Activated CD4-positive, alpha-beta T cell treated with anti-CD3 and anti-CD28 coated beads, Interleukin-2, amount 10 ng/mL, durations not matched to agents 7 days and 5 days (primary cell): ENCODE data around the gene TENM4. TPM values are rescaled to one million over a fixed set of nuclear protein-coding genes. Genes with fewer than 3 reads are reported as not detected.
"Not testable (repeated sequence)": the region's sequence is repeated elsewhere in the genome, so short reads cannot be mapped to it uniquely, and the experiment has no call there.

Experiments
- CTCF ChIA-PET: fragments of 350-600 bp; sonication (Branson Sonifier 250); formaldehyde crosslinking; loops from one replicate; lab custom pipeline; 2021; ENCODE audit warnings: antibody characterized with exemption; lab: Charles Lee
- POLR2A ChIA-PET: fragments of 350-600 bp; sonication (Branson Sonifier 250); formaldehyde crosslinking; loops from one replicate; lab custom pipeline; 2021; ENCODE audit warnings: antibody characterized with exemption; lab: Charles Lee
- DNase-seq: peaks from one replicate; pipeline ENCODE4 v3.0.0-alpha.2; 2020
- H3K27ac Mint-ChIP-seq: one replicate; pipeline ENCODE4 v1.8.0; 2021; ENCODE audit warnings: mild to moderate bottlenecking, moderate library complexity, mixed read lengths
- H3K27me3 Mint-ChIP-seq: one replicate; pipeline ENCODE4 v1.8.0; 2021; ENCODE audit warnings: mixed read lengths
- H3K36me3 Mint-ChIP-seq: one replicate; pipeline ENCODE4 v1.8.0; 2021; ENCODE audit warnings: low read depth, mixed read lengths
- H3K4me1 Mint-ChIP-seq: one replicate; pipeline ENCODE4 v1.8.0; 2021; ENCODE audit warnings: mixed read lengths
- H3K4me3 Mint-ChIP-seq: one replicate; pipeline ENCODE4 v1.8.0; 2021; ENCODE audit warnings: mild to moderate bottlenecking, moderate library complexity, mixed read lengths
- H3K9me3 Mint-ChIP-seq: one replicate; pipeline ENCODE4 v1.8.0; 2021; ENCODE audit warnings: mixed read lengths
- total RNA-seq, 2 experiments: library from RNA; stranded (reverse); gene quantifications; one replicate each; pipeline ENCODE4 v1.2.3, GENCODE V29; 2021

The TENM4 gene
- total RNA-seq, 2 experiments from 2014 or later, result not detected

GRCh38 chr11:78993802-78994430 is 446.9 kb downstream of the TENM4 start:
- CTCF ChIA-PET, result no interaction called here
- DNase-seq, result no peak
- POLR2A ChIA-PET, result no interaction called here
- H3K9me3 Mint-ChIP-seq, result peaks cover 4% of the 10 kb centered on the region
- no peak overlapping the region for H3K27ac Mint-ChIP-seq
- H3K36me3 Mint-ChIP-seq, result no peaks in the 10 kb centered on the region
- H3K4me1 Mint-ChIP-seq, result no peaks in the 10 kb centered on the region
- peaks cover 2% of the 10 kb centered on the region for H3K27me3 Mint-ChIP-seq
- no peak overlapping the region for H3K4me3 Mint-ChIP-seq

GRCh38 chr11:78991681-78992080 is 449.1 kb downstream of the TENM4 start:
- H3K27ac Mint-ChIP-seq, result no peak overlapping the region
- CTCF ChIA-PET, result interaction anchor here (1.8 kb wide), 1 partner anchor 11 kb away, joined by 4 read pairs; no protein-coding TSS in a partner anchor
- DNase-seq, result no peak
- peaks cover 2% of the 10 kb centered on the region for H3K27me3 Mint-ChIP-seq
- POLR2A ChIA-PET, result no interaction called here
- H3K9me3 Mint-ChIP-seq, result no peaks in the 10 kb centered on the region
- no peaks in the 10 kb centered on the region for H3K4me1 Mint-ChIP-seq
- no peaks in the 10 kb centered on the region for H3K36me3 Mint-ChIP-seq
- H3K4me3 Mint-ChIP-seq, result no peak overlapping the region

DNA sequence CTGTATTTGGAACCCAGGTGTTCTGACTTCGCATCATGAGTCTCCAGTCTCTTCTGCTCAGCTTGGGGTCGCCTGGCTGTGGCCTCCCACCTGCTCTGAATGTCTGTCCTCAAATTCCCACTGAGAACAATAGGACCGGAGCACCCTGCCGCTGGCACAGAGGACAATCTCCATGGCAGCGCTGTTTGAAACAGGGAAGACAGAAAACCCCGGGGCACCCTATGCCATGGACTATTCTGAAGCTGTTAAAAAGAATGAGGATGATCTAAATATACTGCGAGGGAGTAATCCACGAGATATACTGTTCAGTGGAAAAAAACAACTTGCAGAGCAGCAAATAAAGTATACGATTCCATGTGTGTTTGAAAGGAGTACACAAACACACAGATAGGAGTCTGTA is 450.6 kb downstream of the TENM4 start:
- Mint-ChIP-seq H3K9me3 (no peaks in the 10 kb centered on the region), H3K27ac (no peak overlapping the region), H3K4me1 (no peaks in the 10 kb centered on the region), H3K36me3 (no peaks in the 10 kb centered on the region), H3K4me3 (no peak overlapping the region), H3K27me3 (peaks cover 2% of the 10 kb centered on the region)
- POLR2A ChIA-PET, result no interaction called here
- DNase-seq, result no peak
- CTCF ChIA-PET, result interaction anchor here (0.6 kb wide), 2 partner anchors 523 to 573 kb away, joined by 4 to 5 read pairs; no protein-coding TSS in a partner anchor

- H3K4me3 Mint-ChIP-seq, result no peak overlapping the region
- ChIA-PET POLR2A (no interaction called here), CTCF (interaction anchor here (1.3 kb wide), 1 partner anchor 11 kb away, joined by 3 read pairs; no protein-coding TSS in a partner anchor)
Observed at GRCh38 chr11:78987748-78988147, 453.1 kb downstream of the TENM4 start.

DNA sequence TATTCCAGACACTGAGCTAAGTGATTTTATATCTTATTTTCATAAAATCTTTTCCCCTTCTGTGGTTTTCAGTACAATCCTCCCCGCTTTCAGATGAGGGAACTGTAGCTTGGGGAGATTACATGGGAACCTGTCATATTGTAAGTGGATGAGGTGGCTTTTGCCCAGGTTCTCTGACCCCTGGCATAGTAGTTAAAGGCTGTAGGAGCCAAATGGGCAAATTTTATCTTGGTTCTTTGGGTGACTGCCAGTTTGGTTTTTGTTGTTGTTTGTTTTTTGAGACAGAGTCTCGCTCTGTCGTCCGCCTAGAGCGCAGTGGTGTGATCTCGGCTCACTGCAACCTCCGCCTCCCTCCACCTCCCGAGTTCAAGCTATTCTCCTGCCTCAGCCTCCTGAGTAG is 454.5 kb downstream of the TENM4 start:
- POLR2A ChIA-PET, result no interaction called here
- no peaks in the 10 kb centered on the region for H3K27me3 Mint-ChIP-seq
- no peaks in the 10 kb centered on the region for H3K9me3 Mint-ChIP-seq
- no peaks in the 10 kb centered on the region for H3K36me3 Mint-ChIP-seq
- H3K4me1 Mint-ChIP-seq, result no peaks in the 10 kb centered on the region
- no peak for DNase-seq
- no peak overlapping the region for H3K4me3 Mint-ChIP-seq
- no peak overlapping the region for H3K27ac Mint-ChIP-seq
- CTCF ChIA-PET, result interaction anchor here (0.7 kb wide), 1 partner anchor 110 kb away, joined by 3 read pairs; no protein-coding TSS in a partner anchor

More at GRCh38 chr11:78987748-78988147, 453.1 kb downstream of the TENM4 start:
- no peak overlapping the region for H3K27ac Mint-ChIP-seq
- H3K9me3 Mint-ChIP-seq, result no peaks in the 10 kb centered on the region
- no peak for DNase-seq
- H3K4me1 Mint-ChIP-seq, result no peaks in the 10 kb centered on the region
- H3K36me3 Mint-ChIP-seq, result no peaks in the 10 kb centered on the region
- H3K27me3 Mint-ChIP-seq, result no peaks in the 10 kb centered on the region

GRCh38 chr11:78985663-78986062 is 455.2 kb downstream of the TENM4 start:
- H3K36me3 Mint-ChIP-seq, result no peaks in the 10 kb centered on the region
- CTCF ChIA-PET, result interaction anchor here (0.7 kb wide), 1 partner anchor 111 kb away, joined by 3 read pairs; no protein-coding TSS in a partner anchor
- H3K9me3 Mint-ChIP-seq, result no peaks in the 10 kb centered on the region
- no peak for DNase-seq
- no peaks in the 10 kb centered on the region for H3K27me3 Mint-ChIP-seq
- no peaks in the 10 kb centered on the region for H3K4me1 Mint-ChIP-seq
- no peak overlapping the region for H3K4me3 Mint-ChIP-seq
- H3K27ac Mint-ChIP-seq, result no peak overlapping the region
- POLR2A ChIA-PET, result no interaction called here

DNA sequence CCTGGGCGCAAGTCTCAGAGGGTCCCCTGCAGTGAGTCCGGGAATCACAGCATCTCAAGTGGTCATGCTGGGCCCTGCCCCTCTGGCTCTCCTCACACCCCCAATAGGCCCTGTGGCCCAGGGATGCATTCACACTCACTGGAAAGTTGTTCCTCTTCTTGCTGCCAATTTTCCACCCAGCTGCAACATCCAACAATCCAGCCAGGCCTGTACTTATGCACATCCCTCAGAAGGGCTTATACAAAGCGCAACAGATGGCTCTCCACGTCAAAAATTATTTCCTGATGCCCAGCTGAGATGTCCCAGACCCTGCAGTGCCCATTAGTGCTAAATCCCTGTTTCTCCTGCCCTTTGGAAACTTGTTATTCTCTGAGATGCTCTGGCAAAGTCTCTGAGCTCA is 458.4 kb downstream of the TENM4 start:
- Mint-ChIP-seq H3K9me3 (no peaks in the 10 kb centered on the region), H3K27ac (no peak overlapping the region), H3K36me3 (no peaks in the 10 kb centered on the region), H3K4me1 (no peaks in the 10 kb centered on the region), H3K27me3 (no peaks in the 10 kb centered on the region), H3K4me3 (no peak overlapping the region)
- ChIA-PET POLR2A (no interaction called here), CTCF (no interaction called here)
- no peak for DNase-seq

DNA sequence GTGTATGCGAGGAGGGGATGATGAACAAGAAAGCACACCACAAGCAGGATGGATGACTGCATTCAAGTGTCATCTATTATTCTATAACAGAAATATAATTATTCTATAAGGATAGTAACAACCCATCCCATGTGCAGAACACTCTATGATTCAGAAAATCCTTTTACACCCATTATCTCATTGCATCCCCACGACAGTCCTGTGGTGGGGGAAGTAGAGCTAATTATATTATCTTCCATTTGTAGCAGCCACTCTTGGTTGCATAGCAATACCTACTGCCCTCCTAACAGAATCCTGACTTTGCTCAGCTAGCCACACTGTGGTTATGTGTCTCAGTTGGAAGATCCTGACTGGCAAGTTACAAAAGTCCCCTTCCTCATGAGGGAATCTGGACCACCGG is 459.7 kb downstream of the TENM4 start:
- Mint-ChIP-seq H3K27ac (no peak overlapping the region), H3K36me3 (no peaks in the 10 kb centered on the region), H3K9me3 (no peaks in the 10 kb centered on the region), H3K27me3 (no peaks in the 10 kb centered on the region), H3K4me3 (no peak overlapping the region), H3K4me1 (no peaks in the 10 kb centered on the region)
- ChIA-PET POLR2A (no interaction called here), CTCF (interaction anchor here (1.1 to 1.4 kb wide), 3 partner anchors 9 to 22 kb away, joined by 3 to 4 read pairs (median 4); no protein-coding TSS in a partner anchor)
- no peak for DNase-seq

DNA sequence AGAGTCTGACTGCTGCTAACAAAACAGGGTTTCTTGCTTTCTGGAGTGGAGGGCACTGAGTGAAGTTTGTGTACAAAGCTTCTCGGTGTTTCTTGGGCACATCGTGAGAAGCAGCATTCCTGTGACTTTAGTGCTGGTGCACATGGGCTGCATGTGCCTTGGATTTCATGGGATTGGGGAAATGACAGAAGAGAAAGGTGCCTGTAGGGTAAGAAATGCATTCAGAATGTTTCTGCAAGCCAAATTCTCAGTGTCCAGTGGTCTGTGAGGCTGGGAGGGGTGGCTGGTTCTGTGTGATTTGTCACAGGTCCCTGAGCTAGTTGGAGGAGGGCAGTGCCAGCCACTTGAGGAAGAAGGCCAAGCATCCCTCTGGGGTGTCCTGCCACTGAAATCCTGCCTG is 462.0 kb downstream of the TENM4 start:
- no peaks in the 10 kb centered on the region for H3K4me1 Mint-ChIP-seq
- POLR2A ChIA-PET, result no interaction called here

GRCh38 chr11:78977848-78978247 is 463.0 kb downstream of the TENM4 start:
- H3K36me3 Mint-ChIP-seq, H3K9me3 Mint-ChIP-seq, H3K27me3 Mint-ChIP-seq, DNase-seq, H3K27ac Mint-ChIP-seq, CTCF ChIA-PET, POLR2A ChIA-PET, H3K4me1 Mint-ChIP-seq, H3K4me3 Mint-ChIP-seq: not testable (repeated sequence)

More for the DNA sequence above, 462.0 kb downstream of the TENM4 start:
- no peak overlapping the region for H3K4me3 Mint-ChIP-seq
- H3K27me3 Mint-ChIP-seq, result no peaks in the 10 kb centered on the region
- CTCF ChIA-PET, result no interaction called here
- no peaks in the 10 kb centered on the region for H3K36me3 Mint-ChIP-seq
- no peak overlapping the region for H3K27ac Mint-ChIP-seq
- H3K9me3 Mint-ChIP-seq, result no peaks in the 10 kb centered on the region
- DNase-seq, result no peak

GRCh38 chr11:78977009-78977408 is 463.8 kb downstream of the TENM4 start:
- H3K4me3 Mint-ChIP-seq, result no peak overlapping the region
- no peaks in the 10 kb centered on the region for H3K36me3 Mint-ChIP-seq
- CTCF ChIA-PET, result no interaction called here
- POLR2A ChIA-PET, result no interaction called here
- no peaks in the 10 kb centered on the region for H3K4me1 Mint-ChIP-seq
- H3K9me3 Mint-ChIP-seq, result no peaks in the 10 kb centered on the region
- no peak for DNase-seq
- no peaks in the 10 kb centered on the region for H3K27me3 Mint-ChIP-seq
- no peak overlapping the region for H3K27ac Mint-ChIP-seq

- H3K36me3 Mint-ChIP-seq, result no peaks in the 10 kb centered on the region
- H3K27me3 Mint-ChIP-seq, result no peaks in the 10 kb centered on the region
- H3K9me3 Mint-ChIP-seq, result no peaks in the 10 kb centered on the region
- POLR2A ChIA-PET, result no interaction called here
- no peaks in the 10 kb centered on the region for H3K4me1 Mint-ChIP-seq
- CTCF ChIA-PET, result no interaction called here
- H3K27ac Mint-ChIP-seq, result no peak overlapping the region
- H3K4me3 Mint-ChIP-seq, result no peak overlapping the region
- no peak for DNase-seq
Observed at GRCh38 chr11:78975081-78975480, 465.7 kb downstream of the TENM4 start.

DNA sequence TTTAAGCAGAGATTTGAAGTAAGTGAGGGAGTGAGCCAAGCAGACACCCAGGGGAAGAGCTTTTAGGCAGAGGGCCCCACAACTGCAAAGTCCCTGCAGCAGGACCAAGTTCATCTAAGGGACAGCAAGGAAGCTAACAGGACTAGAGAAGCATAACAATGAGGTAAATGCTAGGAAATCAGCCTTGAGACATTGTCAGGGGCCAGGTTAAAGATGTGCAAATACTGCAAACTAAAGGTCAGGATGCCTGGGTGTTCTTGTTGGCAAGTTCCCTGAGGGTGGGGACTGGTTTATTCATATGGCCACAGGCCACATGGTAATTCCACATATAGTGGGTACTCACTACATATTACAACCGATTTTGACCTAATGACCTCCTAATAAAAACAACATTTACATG is 467.0 kb downstream of the TENM4 start:
- Mint-ChIP-seq H3K9me3 (no peaks in the 10 kb centered on the region), H3K27me3 (no peaks in the 10 kb centered on the region), H3K4me1 (no peaks in the 10 kb centered on the region), H3K36me3 (no peaks in the 10 kb centered on the region), H3K27ac (no peak overlapping the region), H3K4me3 (no peak overlapping the region)
- CTCF ChIA-PET, result interaction anchor here (0.6 kb wide), 2 partner anchors 16 to 55 kb away, joined by 3 to 6 read pairs; no protein-coding TSS in a partner anchor
- POLR2A ChIA-PET, result no interaction called here
- DNase-seq, result no peak
